AG09319 (cell line): ENCODE results near the gene ZNF394.

Experiments used
- DNase-seq: peaks from one replicate; pipeline ENCODE4 v3.0.0-alpha.2; 2010; ENCODE audit warnings: low read depth; ENCODE audit errors: extremely low read depth
- TF ChIP-seq, protein P1 (sequence below): IDR thresholded peaks from 2 replicates; pipeline ENCODE4 v1.5.1; 2011; ENCODE audit warnings: low read depth, mild to moderate bottlenecking, inconsistent platforms, low read length, moderate library complexity

The ZNF394 gene

DNA sequence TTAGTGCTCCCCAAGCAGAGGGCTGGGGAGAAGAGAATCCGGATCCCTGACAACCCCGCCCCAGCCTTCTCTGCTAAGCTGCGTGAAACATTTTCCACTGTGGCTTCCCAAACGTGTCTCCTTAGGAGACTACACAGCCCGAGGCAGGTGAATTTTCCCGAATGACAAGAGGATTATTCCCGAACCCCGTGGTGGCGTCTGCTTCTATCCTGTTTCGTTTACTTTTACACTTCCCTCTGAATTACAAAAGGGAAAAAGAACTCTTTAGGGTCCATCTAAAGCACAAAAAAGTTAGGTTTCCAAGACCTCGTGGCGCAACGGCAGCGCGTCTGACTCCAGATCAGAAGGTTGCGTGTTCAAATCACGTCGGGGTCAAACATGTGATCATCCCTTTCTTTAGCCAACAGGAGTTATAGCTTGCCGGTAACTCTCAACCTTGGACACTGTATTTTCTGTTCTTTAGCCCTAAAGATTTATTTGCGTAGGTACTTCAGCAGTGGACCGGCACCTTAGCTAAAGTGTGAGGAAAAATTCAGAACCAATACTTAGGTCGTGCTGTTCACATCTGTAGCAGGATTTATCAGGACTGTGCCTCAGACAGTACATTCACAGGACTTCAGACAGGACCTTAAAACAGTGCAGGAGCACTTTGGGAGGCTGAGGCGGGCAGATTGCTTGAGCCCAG is 30.6 kb downstream of the ZNF394 start:
- TF ChIP-seq, protein P1, sequence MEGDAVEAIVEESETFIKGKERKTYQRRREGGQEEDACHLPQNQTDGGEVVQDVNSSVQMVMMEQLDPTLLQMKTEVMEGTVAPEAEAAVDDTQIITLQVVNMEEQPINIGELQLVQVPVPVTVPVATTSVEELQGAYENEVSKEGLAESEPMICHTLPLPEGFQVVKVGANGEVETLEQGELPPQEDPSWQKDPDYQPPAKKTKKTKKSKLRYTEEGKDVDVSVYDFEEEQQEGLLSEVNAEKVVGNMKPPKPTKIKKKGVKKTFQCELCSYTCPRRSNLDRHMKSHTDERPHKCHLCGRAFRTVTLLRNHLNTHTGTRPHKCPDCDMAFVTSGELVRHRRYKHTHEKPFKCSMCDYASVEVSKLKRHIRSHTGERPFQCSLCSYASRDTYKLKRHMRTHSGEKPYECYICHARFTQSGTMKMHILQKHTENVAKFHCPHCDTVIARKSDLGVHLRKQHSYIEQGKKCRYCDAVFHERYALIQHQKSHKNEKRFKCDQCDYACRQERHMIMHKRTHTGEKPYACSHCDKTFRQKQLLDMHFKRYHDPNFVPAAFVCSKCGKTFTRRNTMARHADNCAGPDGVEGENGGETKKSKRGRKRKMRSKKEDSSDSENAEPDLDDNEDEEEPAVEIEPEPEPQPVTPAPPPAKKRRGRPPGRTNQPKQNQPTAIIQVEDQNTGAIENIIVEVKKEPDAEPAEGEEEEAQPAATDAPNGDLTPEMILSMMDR = no peak
- DNase-seq = no peak

DNA sequence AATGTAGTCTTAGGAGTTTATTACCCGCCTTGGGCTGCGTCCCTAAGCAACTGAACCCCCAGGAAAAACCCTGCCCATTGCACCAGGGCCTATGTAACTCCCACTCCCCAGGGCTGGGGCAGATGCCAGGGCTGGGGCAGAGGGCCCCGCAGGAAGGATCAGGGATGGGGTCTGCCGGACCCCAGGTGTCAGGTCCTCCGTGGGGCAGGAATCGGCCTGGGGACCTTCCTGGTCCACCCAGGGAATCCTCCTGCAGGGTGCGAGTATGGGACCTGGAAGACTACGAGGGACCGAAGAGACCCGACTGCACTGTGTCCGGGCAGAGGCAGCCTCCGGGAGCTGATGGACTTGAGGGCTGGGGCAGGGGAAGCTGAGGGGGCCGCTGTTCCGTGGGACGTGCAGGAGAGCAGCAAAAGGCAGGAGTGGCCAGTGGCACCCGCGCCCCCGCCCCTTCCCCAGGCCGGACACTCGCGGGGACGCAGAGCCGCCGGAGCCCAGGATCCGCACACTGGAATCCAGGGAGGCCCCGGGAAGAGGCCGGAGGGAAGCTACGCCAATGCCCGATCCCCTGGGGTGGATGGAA is 31.7 kb downstream of the ZNF394 start:
- TF ChIP-seq, protein P1 = no peak
- DNase-seq = no peak

DNA sequence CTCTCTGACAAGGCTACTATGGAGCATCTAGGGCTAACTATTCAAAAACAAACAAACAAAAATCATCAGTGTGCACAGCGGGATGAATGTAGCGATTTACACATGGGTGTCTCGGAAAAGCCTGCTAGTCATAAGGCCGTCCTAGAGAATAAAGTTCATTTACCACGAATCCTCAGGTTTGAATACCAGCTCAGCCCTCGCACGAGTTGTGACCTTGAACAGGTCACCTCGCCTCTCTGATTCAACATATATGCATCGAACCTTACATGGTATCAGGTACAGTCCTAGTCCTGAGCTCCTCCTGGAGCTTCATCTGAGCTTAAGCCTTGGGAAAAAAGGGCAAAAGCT is 34.7 kb downstream of the ZNF394 start:
- DNase-seq = no peak
- TF ChIP-seq, protein P1 = no peak

DNA sequence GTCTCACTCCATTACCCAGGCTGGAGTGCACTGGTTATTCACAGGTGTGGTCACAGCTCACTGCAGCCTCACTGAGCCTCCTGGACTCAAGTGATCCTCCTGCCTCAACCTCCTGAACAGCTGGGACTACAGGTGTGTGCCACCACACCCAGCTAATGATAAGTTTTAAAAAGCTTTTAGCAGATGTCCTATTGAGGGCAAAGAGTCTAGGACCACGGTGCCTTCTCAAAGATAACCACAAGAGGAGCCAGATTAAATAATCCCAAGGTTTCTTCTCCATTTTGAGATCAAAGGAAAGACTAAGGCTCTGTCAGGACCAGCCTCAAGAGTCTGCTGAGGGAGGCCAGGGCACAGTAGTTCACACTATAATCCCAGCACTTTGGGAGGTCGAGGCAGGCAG is 38.9 kb downstream of the ZNF394 start:
- DNase-seq = no peak
- TF ChIP-seq, protein P1 = no peak

DNA sequence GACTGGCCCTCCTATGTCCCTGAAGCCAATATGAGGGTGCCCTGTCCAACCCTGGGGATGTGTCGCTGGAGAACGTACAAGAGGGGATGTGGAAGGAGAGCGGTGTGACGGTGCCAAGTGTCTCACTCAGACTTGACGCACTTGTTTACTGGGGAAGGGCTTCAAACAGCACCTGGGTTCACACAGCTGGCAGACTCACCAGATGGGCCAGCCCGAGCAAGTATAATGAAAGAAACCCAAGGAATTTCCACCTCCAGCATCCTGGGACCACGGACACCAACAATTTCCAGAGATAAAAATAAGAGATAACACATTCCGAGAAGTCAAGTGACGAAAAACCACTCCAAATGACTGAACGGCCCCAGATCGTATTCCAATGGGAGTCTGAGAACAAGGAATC is 39.4 kb downstream of the ZNF394 start:
- TF ChIP-seq, protein P1 = no peak
- DNase-seq = no peak

DNA sequence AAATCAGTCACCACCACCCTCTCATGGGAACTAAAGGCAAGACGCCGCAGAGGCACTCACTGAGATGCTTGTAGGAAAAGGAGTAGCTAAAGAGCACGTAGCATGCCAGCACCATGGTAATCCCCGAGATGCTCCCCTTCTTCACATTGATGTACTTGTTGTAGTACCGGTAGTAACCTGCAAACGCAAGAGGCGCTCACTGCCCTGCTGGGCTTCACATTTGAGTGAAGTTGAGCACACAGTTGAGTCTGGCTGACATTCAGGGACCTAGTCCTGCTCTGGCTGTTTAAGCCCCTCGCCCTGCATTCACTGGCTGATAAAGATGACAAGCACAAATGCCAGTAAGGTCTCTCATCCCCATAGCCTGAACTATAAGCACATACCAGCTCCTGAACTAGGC is 41.0 kb downstream of the ZNF394 start:
- TF ChIP-seq, protein P1 = no peak; the same call in 1 of the 2 replicates
- DNase-seq = no peak

DNA sequence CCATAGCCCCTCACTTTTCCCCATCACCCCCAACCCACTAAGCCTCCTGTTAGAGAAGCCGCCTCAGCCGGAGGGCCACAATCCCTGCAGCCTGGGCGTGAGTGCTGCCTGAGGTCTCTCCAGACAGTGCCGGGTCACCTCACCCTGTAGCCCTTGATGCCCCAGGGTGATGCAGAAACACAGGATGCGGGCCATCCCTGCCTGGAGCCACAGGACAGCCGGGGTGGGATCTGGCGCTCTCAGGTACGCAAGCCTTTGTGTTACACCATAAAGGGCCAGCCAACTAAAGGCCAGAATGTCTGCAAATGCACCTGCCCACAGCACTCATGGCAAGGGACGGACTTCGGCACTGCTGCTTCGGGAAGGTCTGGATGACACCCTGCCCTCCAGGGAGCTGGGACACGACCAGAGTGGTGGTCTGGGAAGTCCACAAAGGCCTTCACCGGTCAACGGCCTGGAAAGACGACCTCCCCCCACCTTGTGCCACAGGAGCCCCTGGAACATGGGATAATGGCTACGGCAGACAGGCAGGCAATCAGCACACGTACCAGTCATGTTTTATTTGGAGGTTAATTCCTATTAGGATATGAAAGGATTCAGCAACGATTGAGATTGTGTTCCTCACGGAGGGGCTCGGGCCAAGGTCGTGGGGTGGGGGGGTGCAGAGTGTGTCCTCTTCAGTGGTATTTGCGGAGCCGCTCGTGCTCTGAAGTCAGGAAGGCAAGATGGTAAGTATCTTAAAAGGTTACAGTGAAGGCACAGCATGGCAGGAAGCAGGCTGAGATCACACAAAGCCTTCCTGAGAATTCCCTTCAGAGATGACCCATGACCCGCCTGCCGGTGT is 42.2 kb downstream of the ZNF394 start:
- TF ChIP-seq, protein P1 = no peak
- no peak for DNase-seq
